HG03565 (cell line): ENCODE measurements around the gene TRIO.
"Not testable (repeated sequence)": the region's sequence is repeated elsewhere in the genome, so short reads cannot be mapped to it uniquely, and the experiment has no call there.

Experiments
- ATAC-seq: cut with Tn5 transposase; IDR thresholded peaks from one replicate; pipeline ENCODE4 v1.9.1; 2021; ENCODE audit warnings: mild to moderate bottlenecking, moderate library complexity; ENCODE audit not compliant: unreplicated experiment

TRIO gene

GRCh38 chr5:14369780-14370179 lies 226.6 kb downstream of the TRIO start:
- ATAC-seq = no peak

- ATAC-seq = no peak
Observed at GRCh38 chr5:14370386-14370785, 227.2 kb downstream of the TRIO start.

GRCh38 chr5:14373685-14374084 lies 230.5 kb downstream of the TRIO start:
- ATAC-seq = no peak

- no peak for ATAC-seq
Observed at GRCh38 chr5:14374100-14374499, 231.0 kb downstream of the TRIO start.

- no peak for ATAC-seq
Observed at GRCh38 chr5:14376789-14377188, 233.6 kb downstream of the TRIO start.

GRCh38 chr5:14379739-14380497 lies 236.8 kb downstream of the TRIO start:
- ATAC-seq = no peak

- ATAC-seq = no peak
Observed at GRCh38 chr5:14380712-14381111, 237.6 kb downstream of the TRIO start.

- no peak for ATAC-seq
Observed at GRCh38 chr5:14382640-14383039, 239.5 kb downstream of the TRIO start.

- no peak for ATAC-seq
Observed at GRCh38 chr5:14383923-14384322, 240.8 kb downstream of the TRIO start.

- no peak for ATAC-seq
Observed at GRCh38 chr5:14385019-14385418, 241.9 kb downstream of the TRIO start.

- ATAC-seq = no peak
Observed at GRCh38 chr5:14386884-14387624, 243.9 kb downstream of the TRIO start.

GRCh38 chr5:14388741-14389140 lies 245.6 kb downstream of the TRIO start:
- ATAC-seq = no peak

GRCh38 chr5:14392552-14392951 lies 249.4 kb downstream of the TRIO start:
- not testable (repeated sequence) for ATAC-seq

- ATAC-seq = no peak
Observed at GRCh38 chr5:14394365-14394764, 251.2 kb downstream of the TRIO start.

- no peak for ATAC-seq
Observed at GRCh38 chr5:14395411-14395810, 252.3 kb downstream of the TRIO start.

GRCh38 chr5:14396066-14396465 lies 252.9 kb downstream of the TRIO start:
- ATAC-seq = no peak

GRCh38 chr5:14396737-14397136 lies 253.6 kb downstream of the TRIO start:
- no peak for ATAC-seq

- ATAC-seq = no peak
Observed at GRCh38 chr5:14397717-14398116, 254.6 kb downstream of the TRIO start.

GRCh38 chr5:14399054-14399692 lies 256.0 kb downstream of the TRIO start:
- ATAC-seq = no peak

GRCh38 chr5:14400085-14400484 lies 256.9 kb downstream of the TRIO start:
- no peak for ATAC-seq

- no peak for ATAC-seq
Observed at GRCh38 chr5:14400611-14401010, 257.5 kb downstream of the TRIO start.

GRCh38 chr5:14401639-14402038 lies 258.5 kb downstream of the TRIO start:
- no peak for ATAC-seq
